HepG2 (cell line): ENCODE results near the gene CREM. TPM values are rescaled to one million over a fixed set of nuclear protein-coding genes. Genes with fewer than 3 reads are reported as not detected.

Experiments
- ARID5B ChIP-seq: IDR thresholded peaks from 2 replicates; pipeline ENCODE4 v1.4.0; 2020; ENCODE audit warnings: mild to moderate bottlenecking, missing genetic modification reagents
- ARNT2 ChIP-seq: sonication (generic); formaldehyde crosslinking; IDR thresholded peaks from 2 replicates; pipeline ENCODE4 v1.8.0; 2022; ENCODE audit warnings: mild to moderate bottlenecking, low read depth, missing genetic modification reagents, moderate library complexity
- ASH2L ChIP-seq: fragments of 300-600, 200-600 bp; sonication (generic); IDR thresholded peaks from 2 replicates; pipeline ENCODE4 v1.7.0; 2017; ENCODE audit warnings: low read depth, mild to moderate bottlenecking, moderate library complexity, mixed read lengths, low read length; ENCODE audit not compliant: insufficient read length
- BRCA1 ChIP-seq: sonication (generic); formaldehyde crosslinking; IDR thresholded peaks from 2 replicates; pipeline ENCODE4 v1.4.0; 2020; ENCODE audit warnings: missing genetic modification reagents
- FOXK1 ChIP-seq: sonication (generic); formaldehyde crosslinking; IDR thresholded peaks from 2 replicates; pipeline ENCODE4 v1.4.0; 2020; ENCODE audit warnings: low read depth, missing genetic modification reagents, borderline replicate concordance
- HMG20B ChIP-seq: conservative IDR thresholded peaks from 2 replicates; pipeline ENCODE4 v1.6.1; 2016; ENCODE audit warnings: missing genetic modification reagents, missing compliant biosample characterization
- HNRNPL ChIP-seq: fragments of 200-400 bp; formaldehyde crosslinking; IDR thresholded peaks from 2 replicates; pipeline ENCODE4 v1.6.1; 2017; ENCODE audit warnings: mild to moderate bottlenecking, low read depth, low read length
- HNRNPLL ChIP-seq: fragments of 200-400 bp; formaldehyde crosslinking; IDR thresholded peaks from 2 replicates; pipeline ENCODE4 v1.6.1; 2017; ENCODE audit warnings: mild to moderate bottlenecking, low read depth, low read length; ENCODE audit not compliant: poor library complexity, severe bottlenecking
- MIER3 ChIP-seq: IDR thresholded peaks from 2 replicates; pipeline ENCODE4 v1.6.1; 2016; ENCODE audit warnings: missing compliant biosample characterization, borderline replicate concordance
- MLXIP ChIP-seq: sonication (generic); formaldehyde crosslinking; IDR thresholded peaks from 2 replicates; pipeline ENCODE4 v1.9.0; 2021; ENCODE audit warnings: missing genetic modification reagents, borderline replicate concordance
- MXI1 ChIP-seq: IDR thresholded peaks from 3 replicates; pipeline ENCODE4 v1.6.1; 2012; ENCODE audit warnings: low read depth, low read length, inconsistent platforms, borderline replicate concordance
- NAIF1 ChIP-seq: sonication (generic); formaldehyde crosslinking; IDR thresholded peaks from 2 replicates; pipeline ENCODE4 v1.5.0; 2020; ENCODE audit warnings: mild to moderate bottlenecking, missing genetic modification reagents, borderline replicate concordance
- REPIN1 ChIP-seq: sonication (generic); formaldehyde crosslinking; IDR thresholded peaks from 2 replicates; pipeline ENCODE4 v1.8.0; 2022; ENCODE audit warnings: missing genetic modification reagents, low read depth, mild to moderate bottlenecking, borderline replicate concordance
- SAP130 ChIP-seq: IDR thresholded peaks from 2 replicates; pipeline ENCODE4 v1.6.1; 2016; ENCODE audit warnings: low read depth
- SP2 ChIP-seq: sonication (generic); formaldehyde crosslinking; IDR thresholded peaks from 2 replicates; pipeline ENCODE4 v1.5.1; 2020; ENCODE audit warnings: mild to moderate bottlenecking, missing genetic modification reagents
- SSRP1 ChIP-seq: IDR thresholded peaks from 2 replicates; pipeline ENCODE4 v1.6.1; 2016; ENCODE audit warnings: control low read depth
- THYN1 ChIP-seq: sonication (generic); formaldehyde crosslinking; IDR thresholded peaks from 2 replicates; pipeline ENCODE4 v1.8.1; 2023; ENCODE audit warnings: low read depth, mild to moderate bottlenecking, moderate library complexity, missing genetic modification reagents, borderline replicate concordance
- ZNF224 ChIP-seq: sonication (generic); formaldehyde crosslinking; IDR thresholded peaks from 2 replicates; pipeline ENCODE4 v1.5.0; 2020; ENCODE audit warnings: mild to moderate bottlenecking, missing genetic modification reagents
- ZNF431 ChIP-seq: sonication (generic); formaldehyde crosslinking; IDR thresholded peaks from 2 replicates; pipeline ENCODE4 v1.9.0; 2022; ENCODE audit warnings: missing genetic modification reagents, low read depth, mild to moderate bottlenecking, borderline replicate concordance
- ZNF614 ChIP-seq: IDR thresholded peaks from 2 replicates; pipeline ENCODE4 v1.6.1; 2018; ENCODE audit warnings: missing biosample characterization, missing genetic modification reagents, inconsistent platforms, borderline replicate concordance
- ZNF740 ChIP-seq: sonication (generic); formaldehyde crosslinking; IDR thresholded peaks from 2 replicates; pipeline ENCODE4 v1.4.0; 2020; ENCODE audit warnings: missing genetic modification reagents
- polyA plus RNA-seq, 8 experiments: library from polyadenylated mRNA; depleted of rRNA in 3 of 8; stranded (reverse) in 7 of 8; unstranded in 1 of 8; fragments of >200 nt; fragmentation: Illumina TruSeq in 4 of 8; extraction: Trizol in 4 of 8; gene quantifications; 2 replicates each; pipeline versions ENCODE4 v1.2.1 to v1.2.3, GENCODE V29; 2011 to 2016; ENCODE audit warnings: low read depth in 4 of 8, missing spikeins in 1 of 8, mixed read lengths in 1 of 8; ENCODE audit not compliant: insufficient read depth in 1 of 8
- total RNA-seq, 5 experiments: library from RNA; depleted of rRNA; stranded (reverse); fragments of >200 nt; fragmentation: Illumina TruSeq; extraction: Trizol; gene quantifications; 2 replicates each; pipeline ENCODE4 v1.2.3, GENCODE V29; 2016; ENCODE audit warnings: low read depth in 1 of 5

The CREM gene
- total and polyA plus RNA-seq, 2 of the 13 experiments (the other 11 are each of a cell fraction or from before 2014, with no cell fraction given), result 21.3 to 25.4 TPM

GRCh38 chr10:35126530-35127288 lies at the start of gene CREM (continued):
- peak; percentile 49 for TF ChIP-seq ARID5B (CRISPR knock-in tag)
- TF ChIP-seq ZNF224 (CRISPR knock-in tag), result 0 out of 2 replicates have a peak, but pooled peaks have one; percentile 70
- TF ChIP-seq HMG20B, result 0 out of 2 replicates have a peak, but pooled peaks have one; percentile 35
- TF ChIP-seq ZNF614 (CRISPR knock-in tag), result peak; percentile 73; the same call in 1 of the 2 replicates
- TF ChIP-seq MLXIP, result 0 out of 2 replicates have a peak, but pooled peaks have one; percentile 36
- TF ChIP-seq NAIF1, result peak; percentile 97
- TF ChIP-seq ZNF431 (CRISPR knock-in tag), result no peak
- TF ChIP-seq ASH2L, result peak; percentile 91
- TF ChIP-seq MXI1, result no peak; the same call in 2 of the 3 replicates
- TF ChIP-seq SP2 (CRISPR knock-in tag), result no peak; the same call in 1 of the 2 replicates
- TF ChIP-seq MIER3 (CRISPR knock-in tag), result peak; percentile 10; the same call in 1 of the 2 replicates
- peak; percentile 70 for TF ChIP-seq SAP130
- 0 out of 2 replicates have a peak, but pooled peaks have one; percentile 47 for TF ChIP-seq HNRNPL
- TF ChIP-seq ZNF740 (CRISPR knock-in tag), result no peak; the same call in 1 of the 2 replicates
- no peak for TF ChIP-seq SSRP1 (CRISPR knock-in tag)
- TF ChIP-seq ARNT2 (CRISPR knock-in tag), result 0 out of 2 replicates have a peak, but pooled peaks have one; percentile 36
- TF ChIP-seq FOXK1 (CRISPR knock-in tag), result peak; percentile 68; the same call in 1 of the 2 replicates
- no peak for TF ChIP-seq THYN1 (CRISPR knock-in tag)
- peak; percentile 99 for TF ChIP-seq HNRNPLL
- no peak for TF ChIP-seq BRCA1
- no peak; the same call in 1 of the 2 replicates for TF ChIP-seq REPIN1
